IMR-90 (cell line): ENCODE results near the gene TAF10. TPM values are rescaled to one million over a fixed set of nuclear protein-coding genes. Genes with fewer than 3 reads are reported as not detected.

Experiments used
- ATAC-seq: fragments of 200-7000 bp; cut with Tn5 transposase; 2 replicates; pipeline ENCODE4 v1.9.1; 2020; ENCODE audit warnings: low read depth, mild to moderate bottlenecking, moderate library complexity
- BruUV-seq: library from RNA; stranded (reverse); fragments of 400-500 nt; replicated peaks from 2 replicates; lab custom pipeline; 2021; lab: Mats Ljungman, UMichigan
- CTCF ChIA-PET: fragments of 300-600 bp; formaldehyde crosslinking; extraction: SDS; loops from one replicate; lab custom pipeline; 2021; ENCODE audit warnings: antibody characterized with exemption; lab: Yijun Ruan, JAX
- POLR2A ChIA-PET: fragments of 300-600 bp; sonication (Branson Sonifier 250); formaldehyde crosslinking; loops from one replicate; lab custom pipeline; 2022; ENCODE audit warnings: antibody characterized with exemption; ENCODE audit not compliant: unreplicated experiment; lab: Charles Lee
- DNase-seq: peaks from one replicate; pipeline ENCODE4 v3.0.0; 2013
- H2AFZ ChIP-seq: replicated peaks from 2 replicates; pipeline ENCODE3; 2013; ENCODE audit warnings: low read length, mild to moderate bottlenecking; ENCODE audit not compliant: poor library complexity
- H2AK5ac ChIP-seq: 2 replicates; pipeline ENCODE4 v1.6.1; 2013; ENCODE audit warnings: low read depth, low read length, inconsistent platforms
- H2AK9ac ChIP-seq: replicated peaks from 2 replicates; pipeline ENCODE3; 2013; ENCODE audit warnings: mild to moderate bottlenecking, low read depth, low read length, moderate library complexity; ENCODE audit not compliant: poor library complexity
- H2BK120ac ChIP-seq: 2 replicates; pipeline ENCODE4 v1.6.1; 2013; ENCODE audit warnings: low read depth, low read length, inconsistent platforms
- H2BK15ac ChIP-seq: 3 replicates; pipeline ENCODE4 v1.6.1; 2013; ENCODE audit warnings: low read depth, low read length, inconsistent platforms
- H2BK20ac ChIP-seq: 2 replicates; pipeline ENCODE4 v1.6.1; 2013; ENCODE audit warnings: low read depth, mild to moderate bottlenecking, inconsistent platforms, low read length, moderate library complexity
- H2BK5ac ChIP-seq: 2 replicates; pipeline ENCODE4 v1.6.1; 2013; ENCODE audit warnings: mild to moderate bottlenecking, low read depth, low read length, inconsistent platforms; ENCODE audit not compliant: poor library complexity, severe bottlenecking
- H3K14ac ChIP-seq: replicated peaks from 2 replicates; pipeline ENCODE4 v1.6.1; 2013; ENCODE audit warnings: low read depth, low read length, inconsistent platforms
- H3K18ac ChIP-seq: 2 replicates; pipeline ENCODE4 v1.6.1; 2013; ENCODE audit warnings: low read depth, low read length, control low read depth
- H3K23ac ChIP-seq: 2 replicates; pipeline ENCODE4 v1.6.1; 2013; ENCODE audit warnings: low read depth, low read length, inconsistent platforms
- H3K27ac ChIP-seq: 2 replicates; pipeline ENCODE4 v1.5.1; 2013; ENCODE audit warnings: mild to moderate bottlenecking, control low read depth, low read length; ENCODE audit not compliant: insufficient read depth
- H3K27me3 ChIP-seq: 2 replicates; pipeline ENCODE4 v1.6.1; 2013; ENCODE audit warnings: low read length; ENCODE audit not compliant: control insufficient read depth, insufficient read depth
- H3K36me3 ChIP-seq: 2 replicates; pipeline ENCODE4 v1.6.1; 2013; ENCODE audit warnings: low read length, mixed read lengths; ENCODE audit not compliant: control insufficient read depth, insufficient read depth
- H3K4ac ChIP-seq: 2 replicates; pipeline ENCODE4 v1.6.1; 2013; ENCODE audit warnings: low read depth, low read length, inconsistent platforms
- H3K4me1 ChIP-seq: 2 replicates; pipeline ENCODE4 v1.6.1; 2013; ENCODE audit warnings: low read length, mixed read lengths; ENCODE audit not compliant: control insufficient read depth, insufficient read depth
- H3K4me2 ChIP-seq: 2 replicates; pipeline ENCODE4 v1.6.1; 2013; ENCODE audit warnings: low read depth, mild to moderate bottlenecking, control low read depth, low read length, moderate library complexity
- H3K4me3 ChIP-seq: 2 replicates; pipeline ENCODE4 v1.5.1; 2013; ENCODE audit warnings: low read depth, mild to moderate bottlenecking, control low read depth, low read length, moderate library complexity; ENCODE audit not compliant: insufficient read depth
- H3K56ac ChIP-seq: 2 replicates; pipeline ENCODE4 v1.6.1; 2013; ENCODE audit warnings: low read length, inconsistent platforms; ENCODE audit not compliant: insufficient read depth; ENCODE audit errors: extremely low read depth
- H3K79me1 ChIP-seq, 2 experiments: 2 replicates each; pipeline ENCODE4 v1.6.1; 2013; ENCODE audit warnings: low read length in 2 of 2, inconsistent platforms in 1 of 2, low read depth in 1 of 2
- H3K9ac ChIP-seq: 2 replicates; pipeline ENCODE4 v1.6.1; 2013; ENCODE audit warnings: low read depth, low read length, control low read depth
- H3K9me1 ChIP-seq: 2 replicates; pipeline ENCODE4 v1.6.1; 2013; ENCODE audit warnings: low read length, inconsistent platforms; ENCODE audit not compliant: insufficient read depth
- H3K9me3 ChIP-seq: 2 replicates; pipeline ENCODE4 v1.6.1; 2013; ENCODE audit warnings: low read length; ENCODE audit not compliant: control insufficient read depth, insufficient read depth
- H4K20me1 ChIP-seq: 2 replicates; pipeline ENCODE4 v1.6.1; 2013; ENCODE audit warnings: low read length, inconsistent platforms; ENCODE audit not compliant: insufficient read depth
- H4K5ac ChIP-seq: 2 replicates; pipeline ENCODE4 v1.6.1; 2013; ENCODE audit warnings: mild to moderate bottlenecking, low read depth, low read length, control low read depth
- H4K8ac ChIP-seq, 2 experiments: 2 replicates each; pipeline ENCODE4 v1.6.1; 2013; ENCODE audit warnings: low read depth in 2 of 2, low read length in 2 of 2, control low read depth in 1 of 2, inconsistent platforms in 1 of 2
- H4K91ac ChIP-seq: 2 replicates; pipeline ENCODE4 v1.6.1; 2013; ENCODE audit warnings: low read depth, low read length, inconsistent platforms; ENCODE audit not compliant: insufficient read depth
- BHLHE40 ChIP-seq: fragments of 150-350 bp; IDR thresholded peaks from 2 replicates; pipeline ENCODE4 v1.6.1; 2016; ENCODE audit warnings: mild to moderate bottlenecking, low read depth, low read length
- CEBPB ChIP-seq: IDR thresholded peaks from 2 replicates; pipeline ENCODE4 v1.6.1; 2012; ENCODE audit warnings: low read depth, low read length, improper control_type of control experiment
- CHD1 ChIP-seq: IDR thresholded peaks from 2 replicates; pipeline ENCODE4 v1.6.1; 2012; ENCODE audit warnings: low read depth, low read length, improper control_type of control experiment
- MAFK ChIP-seq: IDR thresholded peaks from 2 replicates; pipeline ENCODE4 v1.6.1; 2012; ENCODE audit warnings: low read depth, low read length, improper control_type of control experiment
- MAZ ChIP-seq: IDR thresholded peaks from 2 replicates; pipeline ENCODE4 v1.6.1; 2012; ENCODE audit warnings: low read depth, mild to moderate bottlenecking, low read length, improper control_type of control experiment, moderate library complexity, borderline replicate concordance
- MXI1 ChIP-seq: IDR thresholded peaks from 2 replicates; pipeline ENCODE4 v1.6.1; 2012; ENCODE audit warnings: low read depth, mild to moderate bottlenecking, low read length, moderate library complexity, borderline replicate concordance
- NFE2L2 ChIP-seq: fragments of 150-350 bp; IDR thresholded peaks from 2 replicates; pipeline ENCODE4 v1.6.1; 2016; ENCODE audit warnings: low read depth, mild to moderate bottlenecking, low read length
- POLR2A ChIP-seq: IDR thresholded peaks from 2 replicates; pipeline ENCODE4 v1.6.1; 2012; ENCODE audit warnings: mild to moderate bottlenecking, low read depth, low read length
- RCOR1 ChIP-seq: IDR thresholded peaks from 2 replicates; pipeline ENCODE4 v1.6.1; 2012; ENCODE audit warnings: mild to moderate bottlenecking, low read length, improper control_type of control experiment; ENCODE audit not compliant: insufficient replicate concordance
- RFX5 ChIP-seq: IDR thresholded peaks from 2 replicates; pipeline ENCODE4 v1.8.0; 2012; ENCODE audit warnings: low read depth, mild to moderate bottlenecking, low read length, moderate library complexity
- SMC3 ChIP-seq: fragments of 150-350 bp; IDR thresholded peaks from 2 replicates; pipeline ENCODE4 v1.6.1; 2016; ENCODE audit warnings: low read depth, mild to moderate bottlenecking, antibody characterized with exemption, low read length, moderate library complexity
- WGBS, 2 experiments: methylation state at CpG; one replicate each; pipeline versions ENCODE4 v1.1.5 to v1.1.7; 2013; ENCODE audit warnings: missing lambda C conversion rate in 2 of 2; ENCODE audit not compliant: insufficient read length in 1 of 2; ENCODE audit errors: extremely low coverage in 2 of 2; 5-methylcytosine and 5-hydroxymethylcytosine counted together
- dilution Hi-C: fragments of 300-500 bp; cut with HindIII; formaldehyde crosslinking; loops from one replicate; pipeline ENCODE4 v1.14.3; 2018; ENCODE audit warnings: low sequenced_read_pairs; ENCODE audit not compliant: unreplicated experiment
- in situ Hi-C: fragments of 300-500 bp; cut with MboI; formaldehyde crosslinking; loops from 3 replicates; pipeline ENCODE4 v1.14.3; 2019; ENCODE audit warnings: low sequenced_read_pairs, inconsistent platforms, mixed read lengths
- intact Hi-C: fragments of 100-400 bp; cut with micrococcal nuclease; formaldehyde crosslinking; loops from 2 replicates; pipeline ENCODE4 v1.10.0; 2022
- polyA plus RNA-seq, 3 experiments: library from polyadenylated mRNA; depleted of rRNA; stranded (reverse); fragments of >200 nt; gene quantifications; 2 replicates each; pipeline ENCODE4 v1.2.3, GENCODE V29; 2012; ENCODE audit warnings: low replicate concordance in 1 of 3
- total RNA-seq: library from RNA; depleted of rRNA; stranded (reverse); fragments of >200 nt; gene quantifications from 2 replicates; pipeline ENCODE4 v1.2.3, GENCODE V29; 2012
- TF ChIP-seq, protein P1 (sequence below): conservative IDR thresholded peaks from 2 replicates; pipeline ENCODE4 v1.5.1; 2012; ENCODE audit warnings: mild to moderate bottlenecking, low read depth, low read length, improper control_type of control experiment
- TF ChIP-seq, protein P2 (sequence below): fragments of 150-350 bp; IDR thresholded peaks from 2 replicates; pipeline ENCODE4 v1.6.1; 2017; ENCODE audit warnings: mild to moderate bottlenecking, antibody characterized with exemption, low read length, low read depth

The TAF10 gene
- total and polyA plus RNA-seq, 2 of the 4 experiments (the other 2 are of a cell fraction), result 18.6 to 132 TPM

DNA sequence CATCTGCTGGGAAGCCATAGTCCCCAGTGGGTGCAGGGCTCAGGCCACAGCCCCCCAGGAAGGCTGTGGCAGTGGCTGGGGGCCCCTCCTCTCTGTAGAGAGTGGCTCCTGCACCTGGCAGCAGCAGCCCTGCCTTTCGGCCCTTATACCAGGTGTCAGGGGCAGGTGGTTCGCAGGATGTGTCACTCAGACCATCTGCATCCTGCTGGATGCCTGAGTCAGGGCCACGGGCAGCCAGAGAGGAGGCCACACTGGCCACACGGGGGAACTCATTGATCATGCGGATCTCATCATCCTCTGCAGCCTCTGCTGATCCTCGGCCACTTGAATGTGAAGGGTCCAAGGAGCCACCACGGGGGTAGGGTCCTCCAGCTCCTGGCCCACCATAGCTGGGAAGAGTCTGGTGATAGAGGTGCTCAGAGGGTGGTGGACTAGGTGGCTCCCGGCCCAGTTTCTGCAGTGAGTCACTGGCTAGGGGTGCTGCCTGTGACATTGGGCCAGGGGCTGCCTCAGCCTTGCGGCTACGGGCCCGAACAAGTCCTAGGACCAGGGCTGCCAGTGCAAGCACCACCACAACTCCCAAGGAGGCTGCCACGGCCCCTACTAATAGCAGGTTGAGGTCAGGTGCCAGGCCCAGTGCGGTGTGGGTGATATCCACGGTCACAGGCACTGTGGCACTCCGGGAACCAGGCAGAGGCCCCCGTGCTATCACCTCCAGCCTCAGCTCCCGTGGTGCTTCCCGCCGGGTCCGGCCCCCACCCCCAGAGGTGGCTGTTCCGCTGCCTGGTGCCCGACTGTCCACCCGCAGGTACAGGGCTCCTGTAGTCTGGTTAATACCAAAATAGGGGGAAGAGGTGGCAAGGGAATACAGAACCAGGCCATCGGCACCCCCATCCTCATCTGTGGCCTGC lies 10.5 kb upstream of the TAF10 start (continued):
- TF ChIP-seq CHD1, result no peak

DNA sequence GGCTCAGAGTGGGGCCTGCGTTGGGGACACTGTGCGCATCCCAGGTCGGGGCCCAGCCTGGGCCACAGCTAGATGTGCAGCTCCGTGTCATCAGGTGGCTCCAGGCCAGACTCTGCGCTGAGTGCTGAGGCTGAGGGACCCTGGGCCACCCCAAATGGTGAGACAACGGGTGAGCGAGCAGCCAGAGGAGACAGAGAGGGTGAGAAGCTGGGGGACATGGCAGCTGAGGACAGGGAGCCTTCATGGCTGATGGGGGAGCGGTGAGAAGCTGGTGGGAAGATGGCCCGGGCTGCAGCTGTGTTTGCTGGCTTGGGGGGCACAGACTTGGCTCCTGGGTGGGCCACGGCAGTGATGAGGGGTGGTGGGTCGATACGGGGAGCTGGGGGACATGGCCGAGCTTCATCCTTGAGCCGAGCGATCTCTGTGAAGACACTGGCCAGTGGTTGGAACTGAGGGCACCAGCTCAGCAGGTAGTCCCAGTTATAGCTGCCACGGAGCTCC lies 9.7 kb upstream of the TAF10 start:
- Histone ChIP-seq H3K9me3 (no peaks in the 10 kb centered on the region), H2BK5ac (no peak overlapping the region), H3K27ac (no peak overlapping the region), H4K5ac (no peak overlapping the region), H2AK5ac (no peak overlapping the region), H3K23ac (no peak overlapping the region), H3K9me1 (peaks cover 8% of the 10 kb centered on the region), H3K4me3 (no peak overlapping the region), H2AFZ (no peak overlapping the region), H3K9ac (no peak overlapping the region), H3K36me3 (peaks cover 32% of the 10 kb centered on the region), H3K4me2 (no peak overlapping the region), H3K79me1 (peaks cover 9 to 22% of the 10 kb centered on the region in 2 experiments), H2AK9ac (no peak overlapping the region), H2BK15ac (no peak overlapping the region), H4K91ac (no peak overlapping the region), H3K14ac (no peak overlapping the region), H3K27me3 (no peaks in the 10 kb centered on the region), H2BK120ac (no peak overlapping the region), H4K20me1 (peaks cover 9% of the 10 kb centered on the region; the same call in 1 of the 2 replicates), H3K56ac (no peak overlapping the region), H4K8ac (no peak overlapping the region), H3K18ac (no peak overlapping the region), H2BK20ac (no peak overlapping the region), H3K4me1 (peaks cover 7% of the 10 kb centered on the region), H3K4ac (no peak overlapping the region)
- BruUV-seq, result no TSS peak
- ChIA-PET CTCF (no interaction called here), POLR2A (interaction anchor here (0.6 to 1.0 kb wide), 2 partner anchors 10 to 146 kb away, joined by 4 to 9 read pairs; partner anchors contain the start of gene TAF10)
- intact Hi-C loops (no loop called here), in situ Hi-C loops (no loop called here), dilution Hi-C loops (no loop called here)
- no peak for ATAC-seq
- 83% methylated on average over 5 of the region's 16 CpGs; no CpG with 5 or more reads in 1 of the 2 experiments for WGBS, 2 experiments
- DNase-seq, result no peak
- no peak for TF ChIP-seq MXI1
- TF ChIP-seq NFE2L2, result no peak
- TF ChIP-seq RFX5, result no peak
- no peak for TF ChIP-seq CEBPB
- TF ChIP-seq, protein P1, sequence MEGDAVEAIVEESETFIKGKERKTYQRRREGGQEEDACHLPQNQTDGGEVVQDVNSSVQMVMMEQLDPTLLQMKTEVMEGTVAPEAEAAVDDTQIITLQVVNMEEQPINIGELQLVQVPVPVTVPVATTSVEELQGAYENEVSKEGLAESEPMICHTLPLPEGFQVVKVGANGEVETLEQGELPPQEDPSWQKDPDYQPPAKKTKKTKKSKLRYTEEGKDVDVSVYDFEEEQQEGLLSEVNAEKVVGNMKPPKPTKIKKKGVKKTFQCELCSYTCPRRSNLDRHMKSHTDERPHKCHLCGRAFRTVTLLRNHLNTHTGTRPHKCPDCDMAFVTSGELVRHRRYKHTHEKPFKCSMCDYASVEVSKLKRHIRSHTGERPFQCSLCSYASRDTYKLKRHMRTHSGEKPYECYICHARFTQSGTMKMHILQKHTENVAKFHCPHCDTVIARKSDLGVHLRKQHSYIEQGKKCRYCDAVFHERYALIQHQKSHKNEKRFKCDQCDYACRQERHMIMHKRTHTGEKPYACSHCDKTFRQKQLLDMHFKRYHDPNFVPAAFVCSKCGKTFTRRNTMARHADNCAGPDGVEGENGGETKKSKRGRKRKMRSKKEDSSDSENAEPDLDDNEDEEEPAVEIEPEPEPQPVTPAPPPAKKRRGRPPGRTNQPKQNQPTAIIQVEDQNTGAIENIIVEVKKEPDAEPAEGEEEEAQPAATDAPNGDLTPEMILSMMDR, result no peak
- TF ChIP-seq SMC3, result no peak
- no peak for TF ChIP-seq MAFK
- TF ChIP-seq MAZ, result no peak
- TF ChIP-seq BHLHE40, result no peak
- no peak for TF ChIP-seq POLR2A
- TF ChIP-seq RCOR1, result no peak
- TF ChIP-seq CHD1, result no peak
- TF ChIP-seq, protein P2, sequence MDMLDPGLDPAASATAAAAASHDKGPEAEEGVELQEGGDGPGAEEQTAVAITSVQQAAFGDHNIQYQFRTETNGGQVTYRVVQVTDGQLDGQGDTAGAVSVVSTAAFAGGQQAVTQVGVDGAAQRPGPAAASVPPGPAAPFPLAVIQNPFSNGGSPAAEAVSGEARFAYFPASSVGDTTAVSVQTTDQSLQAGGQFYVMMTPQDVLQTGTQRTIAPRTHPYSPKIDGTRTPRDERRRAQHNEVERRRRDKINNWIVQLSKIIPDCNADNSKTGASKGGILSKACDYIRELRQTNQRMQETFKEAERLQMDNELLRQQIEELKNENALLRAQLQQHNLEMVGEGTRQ, result no peak
